Cerebellar nuclear complex (tissue), 1 donor: ENCODE measurements around the gene SH2D3C.

ENCODE experiments used
- DNase-seq, 2 experiments: peaks; one replicate each; lab custom pipeline; 2025; lab: John Stamatoyannopoulos, UW

The SH2D3C gene, protein sequence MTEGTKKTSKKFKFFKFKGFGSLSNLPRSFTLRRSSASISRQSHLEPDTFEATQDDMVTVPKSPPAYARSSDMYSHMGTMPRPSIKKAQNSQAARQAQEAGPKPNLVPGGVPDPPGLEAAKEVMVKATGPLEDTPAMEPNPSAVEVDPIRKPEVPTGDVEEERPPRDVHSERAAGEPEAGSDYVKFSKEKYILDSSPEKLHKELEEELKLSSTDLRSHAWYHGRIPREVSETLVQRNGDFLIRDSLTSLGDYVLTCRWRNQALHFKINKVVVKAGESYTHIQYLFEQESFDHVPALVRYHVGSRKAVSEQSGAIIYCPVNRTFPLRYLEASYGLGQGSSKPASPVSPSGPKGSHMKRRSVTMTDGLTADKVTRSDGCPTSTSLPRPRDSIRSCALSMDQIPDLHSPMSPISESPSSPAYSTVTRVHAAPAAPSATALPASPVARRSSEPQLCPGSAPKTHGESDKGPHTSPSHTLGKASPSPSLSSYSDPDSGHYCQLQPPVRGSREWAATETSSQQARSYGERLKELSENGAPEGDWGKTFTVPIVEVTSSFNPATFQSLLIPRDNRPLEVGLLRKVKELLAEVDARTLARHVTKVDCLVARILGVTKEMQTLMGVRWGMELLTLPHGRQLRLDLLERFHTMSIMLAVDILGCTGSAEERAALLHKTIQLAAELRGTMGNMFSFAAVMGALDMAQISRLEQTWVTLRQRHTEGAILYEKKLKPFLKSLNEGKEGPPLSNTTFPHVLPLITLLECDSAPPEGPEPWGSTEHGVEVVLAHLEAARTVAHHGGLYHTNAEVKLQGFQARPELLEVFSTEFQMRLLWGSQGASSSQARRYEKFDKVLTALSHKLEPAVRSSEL

DNA sequence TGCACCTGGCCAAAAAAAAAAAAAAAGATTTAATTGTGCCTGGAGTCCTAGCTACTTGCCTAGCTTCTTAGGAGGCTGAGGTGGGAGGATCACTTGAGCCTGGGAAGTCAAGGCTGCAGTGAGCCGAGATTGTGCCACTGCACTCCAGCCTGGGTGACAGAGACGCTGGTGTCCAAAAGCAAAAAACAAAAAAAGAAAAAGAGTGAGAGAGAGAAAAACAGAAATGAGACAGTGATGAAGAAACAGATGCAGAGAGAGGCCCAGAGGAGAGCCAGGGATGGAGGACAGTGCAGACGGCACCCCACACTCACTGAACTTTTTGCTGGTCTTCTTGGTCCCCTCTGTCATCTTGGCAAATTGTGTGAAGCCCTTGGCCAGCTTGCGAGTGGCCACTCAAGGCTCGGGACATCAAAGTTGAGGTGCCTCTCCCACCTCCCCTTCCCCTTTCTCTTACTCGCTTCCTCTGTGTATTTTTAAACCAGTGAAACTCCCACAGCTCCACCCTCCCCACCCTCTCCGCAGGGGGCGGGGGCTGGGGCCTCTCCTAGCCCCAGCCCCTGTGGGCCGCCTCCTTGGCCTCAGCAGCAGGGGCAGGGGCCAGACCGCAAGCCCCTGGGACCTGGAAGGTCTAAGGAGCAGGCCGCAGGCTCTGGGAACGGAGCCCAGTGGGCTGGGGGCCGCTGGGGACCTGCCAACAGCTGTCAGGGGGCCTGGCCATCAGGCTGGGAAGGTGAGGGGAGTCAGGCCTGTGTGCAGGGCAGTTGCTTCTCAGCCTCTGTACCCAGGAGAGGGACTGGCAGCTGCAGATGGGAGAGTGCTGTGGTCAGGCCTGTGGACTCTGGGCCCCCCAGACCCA lies at the start of gene SH2D3C:
Gene SH2D3C, minus strand, starts transcription at position 387 of the 856 bp plus-strand sequence. Its CDS starts 39 bp downstream, at position 348.
- DNase-seq = no peak

DNA sequence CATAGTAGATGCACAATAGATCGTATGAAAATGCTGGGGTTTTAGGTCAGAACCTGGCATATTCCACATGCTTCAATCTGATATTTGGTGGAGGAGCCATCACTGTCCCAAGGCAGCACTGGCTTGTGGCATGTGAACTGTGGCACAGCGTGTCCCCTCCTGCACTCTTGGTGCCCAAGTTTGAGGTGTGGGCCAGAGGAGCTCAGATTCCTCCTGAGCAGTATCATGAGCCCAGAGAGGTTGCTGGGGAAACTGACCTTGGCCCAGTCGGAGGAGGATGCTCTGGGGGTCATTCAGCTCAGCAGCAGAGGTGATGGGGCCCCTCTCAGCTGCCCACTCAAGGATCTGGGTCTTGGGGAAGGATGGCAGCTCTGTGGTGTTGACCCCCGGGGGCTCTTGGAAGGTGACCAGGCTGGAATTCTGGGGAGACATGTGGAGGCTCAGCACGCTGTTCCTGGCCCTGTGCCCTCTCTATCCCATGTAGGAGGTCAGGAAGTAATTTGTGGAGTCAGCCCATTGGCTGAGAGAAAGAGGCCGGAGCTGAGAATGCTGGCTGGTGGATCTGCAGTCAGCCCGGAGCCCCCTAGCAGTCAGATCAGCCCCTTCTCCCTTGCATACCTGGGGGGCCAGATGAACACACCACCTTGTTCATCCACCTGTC lies 47.9 kb upstream of the SH2D3C start:
- DNase-seq = no peak

DNA sequence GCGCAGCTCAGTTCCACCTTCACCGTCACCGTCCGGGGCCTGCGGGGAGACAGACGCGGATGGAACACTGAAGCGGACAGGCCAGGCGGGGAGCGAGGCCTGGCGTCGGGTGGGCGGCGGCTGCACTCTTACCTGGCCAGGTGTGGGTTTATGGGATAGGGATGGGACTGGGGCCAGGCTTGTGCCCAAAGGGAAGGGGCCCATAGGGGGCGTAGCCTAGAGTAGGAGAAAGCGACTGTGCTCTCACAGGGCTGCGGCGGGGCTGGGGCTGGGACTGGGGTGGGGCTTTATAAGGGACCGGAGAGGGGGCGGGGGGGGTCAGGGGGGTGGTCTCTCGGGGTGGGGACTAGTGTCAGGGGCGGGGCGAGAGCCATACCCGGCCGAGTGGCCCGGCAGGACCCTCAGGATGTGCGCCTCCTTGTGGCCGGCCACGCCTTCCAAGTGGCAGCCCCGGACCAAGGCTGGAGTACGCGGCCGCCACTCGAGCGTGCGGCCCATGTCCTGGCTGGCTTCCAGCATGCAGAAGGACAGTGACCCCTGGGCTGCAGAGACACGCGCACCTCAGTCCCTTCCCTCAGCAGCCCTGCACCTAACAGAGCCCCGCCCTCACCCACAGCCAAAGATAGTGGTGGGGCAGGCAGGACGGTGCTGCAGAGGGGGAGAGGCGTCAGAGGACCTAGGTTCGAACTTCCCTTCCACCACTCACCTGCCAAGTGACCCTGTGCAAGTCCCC lies 47.0 kb upstream of the SH2D3C start:
- no peak for DNase-seq

DNA sequence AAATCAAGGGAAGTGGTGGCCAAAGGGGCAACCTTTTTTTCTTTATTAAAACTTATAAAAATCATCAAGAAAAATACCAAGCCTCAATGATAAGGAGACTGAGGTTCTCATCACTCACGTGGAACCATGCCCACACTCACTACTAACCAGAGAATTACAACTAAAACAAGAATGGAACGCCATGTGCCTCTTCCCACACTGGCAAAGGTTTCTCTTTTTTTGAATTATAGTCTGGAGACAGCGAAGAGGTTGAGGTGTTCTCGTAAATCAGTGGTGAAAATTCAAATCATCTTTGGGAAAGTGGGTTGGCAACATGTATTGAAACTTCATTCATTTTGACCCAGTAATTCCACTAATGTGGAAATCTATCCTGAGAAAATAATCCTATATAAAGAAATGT lies 43.6 kb upstream of the SH2D3C start:
- no peak for DNase-seq

DNA sequence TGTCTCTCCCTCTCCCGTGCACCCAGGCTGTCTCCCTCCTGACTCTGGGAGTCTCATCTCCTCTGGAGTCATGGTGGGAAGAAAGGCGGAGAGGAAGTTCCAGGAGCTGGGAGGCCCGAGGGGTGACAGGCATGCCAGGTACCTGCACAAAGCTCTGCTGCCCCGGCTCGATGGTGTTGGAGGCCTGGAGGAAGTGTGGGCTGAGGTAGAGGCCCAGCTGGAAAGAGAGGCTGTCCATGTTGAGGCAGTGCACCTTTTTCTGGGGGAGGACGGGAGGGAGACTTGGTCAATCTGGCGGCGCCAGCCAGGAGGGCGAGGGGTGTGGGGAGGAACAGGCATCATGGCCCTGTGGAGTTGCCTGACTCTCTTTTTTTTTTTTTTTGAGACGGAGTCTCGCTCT lies 40.1 kb upstream of the SH2D3C start:
- no peak for DNase-seq

DNA sequence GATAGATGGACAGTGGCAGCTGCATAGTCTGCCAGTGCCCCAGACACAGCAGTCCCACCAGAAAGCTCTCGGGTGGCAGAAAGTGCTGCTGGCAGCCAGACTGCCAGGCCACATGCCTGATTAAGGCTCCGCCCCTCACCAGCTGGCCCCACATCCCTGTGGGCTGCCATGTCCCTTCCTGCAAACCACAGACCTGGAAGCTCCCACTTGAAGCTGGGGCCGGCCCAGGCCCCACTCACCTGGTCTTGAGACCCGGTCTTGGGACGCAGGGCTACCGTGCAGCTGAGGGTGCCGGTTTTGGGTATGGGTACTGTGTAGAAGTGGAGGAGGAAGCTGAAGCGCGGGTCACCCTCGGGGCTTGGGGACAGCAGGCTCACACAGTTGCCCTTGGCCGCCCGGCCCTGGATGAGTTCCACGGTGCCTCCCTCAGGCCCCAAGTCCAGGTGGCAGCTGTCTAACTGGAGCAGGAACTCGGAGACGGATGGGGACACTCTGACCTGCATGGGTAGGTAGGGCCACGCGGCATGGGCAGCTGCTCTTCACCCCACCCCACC lies 39.5 kb upstream of the SH2D3C start:
- DNase-seq = no peak

DNA sequence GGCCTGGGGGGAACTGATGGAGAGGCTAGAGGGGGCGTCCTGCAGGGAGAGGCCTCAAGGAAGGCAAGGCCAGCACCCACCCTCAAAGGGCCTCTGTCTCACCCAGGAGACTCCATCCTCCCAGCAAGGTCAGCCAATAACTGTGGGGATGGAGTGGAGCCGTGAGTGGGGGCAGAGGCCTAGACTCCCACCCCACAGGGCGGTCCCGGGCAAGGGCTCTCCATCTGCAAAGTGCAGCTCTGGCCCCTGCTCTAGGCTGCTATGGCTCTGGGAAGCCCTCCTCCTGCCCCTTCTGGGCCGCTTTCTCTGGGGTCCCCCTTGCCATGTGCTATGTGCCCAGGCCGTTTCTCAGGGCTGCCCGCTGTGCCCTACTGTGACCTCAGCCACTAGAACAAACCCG lies 38.3 kb upstream of the SH2D3C start:
- DNase-seq = no peak

DNA sequence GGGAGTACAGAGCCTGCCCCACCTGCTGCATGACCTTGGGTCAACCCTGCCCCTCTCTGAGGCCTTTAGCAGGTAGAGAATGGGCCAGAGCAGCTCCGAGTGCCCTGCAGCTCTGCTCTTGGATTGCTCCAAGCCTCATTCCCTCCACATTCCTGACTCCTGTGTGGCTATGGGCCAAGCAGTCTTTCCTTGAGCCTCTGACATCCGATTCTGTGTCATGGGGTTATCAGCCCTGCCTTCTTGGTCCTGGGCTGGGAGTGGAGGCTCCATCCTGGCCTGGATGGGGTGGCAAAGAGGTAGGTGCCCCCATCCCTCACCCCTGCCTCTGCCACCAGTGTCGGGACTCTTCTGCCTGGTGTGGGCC lies 37.9 kb upstream of the SH2D3C start:
- DNase-seq = no peak

DNA sequence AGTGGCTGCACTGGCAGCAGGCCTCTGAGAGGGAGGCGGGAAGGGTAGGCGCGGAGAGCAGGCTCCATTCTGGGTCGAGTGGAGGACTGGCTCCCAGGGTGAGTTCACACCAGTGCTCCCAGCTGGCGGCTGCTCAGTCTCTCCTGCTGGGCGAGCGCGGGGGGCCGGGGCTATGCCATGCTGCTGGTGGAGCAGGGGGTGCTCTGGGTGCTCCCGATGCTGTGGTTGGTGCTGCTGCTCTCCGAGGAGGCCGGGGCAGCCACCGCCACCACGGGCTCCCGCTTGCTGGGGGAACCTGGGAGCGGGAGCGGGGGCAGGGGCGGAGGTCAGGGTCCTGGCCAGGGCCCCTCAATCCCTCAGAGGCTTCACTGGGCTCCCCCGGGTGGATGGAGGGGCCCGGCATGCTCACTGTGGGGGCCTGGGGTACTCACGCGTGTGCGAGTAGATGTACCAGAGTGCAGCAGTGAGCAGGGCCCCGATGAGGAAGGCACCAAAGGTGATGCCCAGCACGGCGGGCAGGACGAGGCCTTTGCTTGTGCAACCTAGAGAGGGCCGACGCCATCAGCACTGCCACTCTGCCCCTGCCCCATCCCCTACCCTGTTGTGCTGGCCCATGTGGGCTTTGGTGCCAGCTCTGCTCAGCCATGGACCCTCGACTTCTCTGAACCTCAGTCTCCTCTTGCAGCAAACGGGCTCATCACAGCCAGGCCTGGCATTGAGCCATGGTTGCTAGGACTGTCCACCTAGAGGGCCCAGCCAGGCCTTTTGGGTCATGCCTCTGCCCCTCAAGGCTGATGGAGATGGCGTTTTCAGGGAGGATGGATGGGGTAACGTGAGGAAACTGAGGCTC lies 37.3 kb upstream of the SH2D3C start:
- DNase-seq = no peak

DNA sequence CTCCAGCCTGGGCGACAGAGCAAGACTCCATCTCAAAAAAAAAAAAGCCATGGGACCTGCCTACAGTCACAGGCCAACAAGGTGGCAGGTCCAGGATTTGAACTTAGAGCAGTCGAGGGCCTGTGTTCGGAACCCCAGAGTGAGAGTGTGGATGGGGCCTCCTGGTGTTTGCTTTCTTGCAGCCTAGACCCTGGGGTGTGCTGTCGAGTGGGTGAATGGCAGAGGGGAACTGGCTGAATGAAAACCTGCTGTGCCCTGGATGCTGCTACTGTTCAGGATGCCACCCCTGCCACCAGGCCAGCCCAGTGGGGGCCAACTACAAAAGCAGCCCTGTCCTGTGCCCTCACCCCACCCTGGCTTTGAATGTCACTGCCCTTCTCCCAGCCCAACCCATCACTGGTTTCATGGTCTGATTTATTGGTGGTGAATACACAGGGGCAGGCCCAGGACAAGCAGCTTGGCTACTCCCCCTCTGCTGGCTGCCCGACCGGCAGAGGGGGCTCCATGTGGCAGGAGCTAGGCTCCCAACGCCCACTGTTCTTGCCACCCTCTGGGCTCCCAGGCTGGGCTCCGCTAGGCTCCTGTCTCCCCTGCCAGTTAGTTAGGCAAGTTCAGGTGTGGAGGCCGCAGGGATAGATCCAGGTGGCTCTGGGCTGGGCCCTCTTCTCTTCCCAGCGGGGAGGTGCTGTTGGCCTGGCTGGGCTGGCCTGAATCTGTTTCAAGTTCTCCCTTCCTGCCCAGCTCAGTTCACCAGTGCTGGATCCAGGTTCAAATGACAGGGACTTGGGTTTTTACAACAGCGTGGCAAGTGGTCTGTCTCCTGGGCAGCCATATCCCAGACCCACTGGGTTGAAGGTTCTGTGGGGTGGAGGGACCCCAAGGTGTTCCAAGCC lies 36.4 kb upstream of the SH2D3C start:
- no peak for DNase-seq

DNA sequence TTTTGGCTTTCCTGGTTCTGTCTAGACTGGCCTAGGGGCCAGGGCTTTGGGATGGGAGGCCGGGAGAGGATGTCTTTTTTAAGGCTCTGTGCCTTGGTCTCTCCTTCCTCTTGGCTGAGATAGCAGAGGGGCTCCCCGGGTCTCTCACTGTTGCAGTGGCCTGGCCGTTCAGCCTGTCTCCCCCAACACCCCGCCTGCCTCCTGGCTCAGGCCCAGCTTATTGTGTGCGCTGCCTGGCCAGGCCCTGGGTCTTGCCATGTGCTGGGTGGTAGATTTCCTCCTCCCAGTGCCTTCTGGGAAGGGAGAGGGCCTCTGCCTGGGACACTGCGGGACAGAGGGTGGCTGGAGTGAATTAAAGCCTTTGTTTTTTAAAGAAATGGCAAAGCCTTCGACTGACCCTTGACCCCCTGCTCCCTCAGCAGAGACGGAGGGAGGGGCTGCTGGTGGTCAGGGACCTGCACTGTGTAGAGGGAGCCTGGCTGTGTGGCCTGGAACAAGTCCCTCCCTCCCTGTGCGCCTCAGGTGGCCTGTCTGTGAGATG lies 35.3 kb upstream of the SH2D3C start:
- no peak for DNase-seq

DNA sequence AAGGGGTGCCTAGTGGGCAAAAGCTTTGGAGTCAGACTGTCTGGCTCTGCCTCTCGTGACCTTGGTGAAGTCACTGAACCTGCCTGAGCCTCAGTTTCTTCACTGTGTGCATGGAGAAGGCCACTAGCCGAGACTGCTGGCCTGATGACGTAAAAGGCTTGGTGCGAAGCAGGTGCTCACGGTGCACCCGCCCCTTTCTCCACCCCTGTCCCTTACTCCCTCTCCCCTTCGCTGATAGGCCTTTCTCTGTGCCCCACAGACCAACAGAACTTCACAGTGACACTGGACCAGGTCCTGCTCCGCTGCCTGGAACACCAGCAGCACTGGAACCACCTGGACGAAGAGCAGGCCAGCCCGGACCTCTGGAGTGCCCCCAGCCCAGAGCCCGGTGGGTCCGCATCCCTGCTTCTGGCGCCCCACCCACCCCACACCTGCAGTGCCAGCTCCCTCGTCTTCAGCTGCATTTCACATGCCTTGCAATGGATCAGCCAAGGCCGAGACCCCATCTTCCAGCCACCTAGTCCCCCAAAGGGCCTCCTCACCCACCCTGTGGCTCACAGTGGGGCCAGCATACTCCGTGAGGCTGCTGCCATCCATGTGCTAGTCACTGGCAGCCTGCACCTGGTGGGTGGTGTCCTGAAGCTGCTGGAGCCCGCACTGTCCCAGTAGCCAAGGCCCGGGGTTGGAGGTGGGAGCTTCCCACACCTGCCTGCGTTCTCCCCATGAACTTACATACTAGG lies 34.6 kb upstream of the SH2D3C start:
- DNase-seq = no peak

DNA sequence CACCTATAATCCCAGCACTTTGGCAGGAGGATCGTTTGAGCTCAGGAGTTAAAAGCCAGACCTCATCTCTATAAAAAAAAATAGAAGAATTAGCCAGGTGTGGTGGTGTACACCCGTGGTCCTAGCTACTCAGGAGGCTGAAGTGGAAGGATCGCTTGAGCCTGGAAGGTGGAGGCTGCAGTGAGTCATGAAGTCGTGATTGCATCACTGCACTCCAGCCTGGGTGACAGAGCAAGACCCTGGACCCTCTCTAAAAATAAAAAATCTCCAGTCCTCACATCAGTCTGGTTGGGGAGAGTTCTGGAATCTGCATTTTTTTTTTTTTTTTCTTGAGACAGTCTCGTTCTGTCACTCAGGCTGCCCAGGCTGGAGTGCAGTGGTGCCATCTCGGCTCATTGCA lies 33.5 kb upstream of the SH2D3C start:
- DNase-seq = no peak

DNA sequence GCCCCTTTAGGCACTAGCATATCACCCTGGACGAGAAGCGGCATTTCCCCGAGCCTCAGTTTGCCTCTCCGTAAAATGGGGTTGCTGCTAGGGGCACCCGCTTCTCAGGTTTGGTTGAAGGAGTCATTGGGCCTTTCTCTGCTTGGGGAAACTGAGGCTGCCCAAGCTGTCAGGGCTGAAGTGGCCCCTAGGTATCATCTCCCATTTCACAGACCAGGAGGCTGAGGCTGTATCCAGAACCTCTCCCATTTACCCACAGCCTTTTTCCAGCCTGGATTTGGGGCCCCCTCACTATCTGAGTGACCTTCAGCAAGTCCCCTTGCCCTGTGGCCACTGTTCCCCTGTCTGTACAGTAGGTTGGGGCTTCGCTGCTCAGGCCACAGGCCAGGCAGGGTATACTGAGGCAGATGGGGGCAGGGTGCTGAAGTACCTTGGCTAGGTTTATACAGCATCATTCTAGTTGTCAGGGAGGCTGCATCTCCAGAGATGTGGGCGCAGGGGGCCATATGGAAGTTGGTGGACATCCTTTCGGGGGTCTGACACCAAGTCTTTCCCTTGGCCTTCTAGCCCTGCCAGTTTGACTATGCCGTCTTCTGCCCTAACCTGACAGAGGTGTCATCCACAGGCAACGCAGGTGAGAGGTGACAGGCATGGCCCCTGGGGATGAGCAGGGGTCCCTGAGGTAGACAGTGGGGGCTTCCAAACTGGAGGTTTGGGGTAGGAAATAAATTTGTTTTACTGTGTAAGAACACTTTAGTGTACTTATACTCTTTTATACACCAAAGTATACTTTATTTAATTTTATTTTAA lies 32.1 kb upstream of the SH2D3C start:
- DNase-seq = no peak

DNA sequence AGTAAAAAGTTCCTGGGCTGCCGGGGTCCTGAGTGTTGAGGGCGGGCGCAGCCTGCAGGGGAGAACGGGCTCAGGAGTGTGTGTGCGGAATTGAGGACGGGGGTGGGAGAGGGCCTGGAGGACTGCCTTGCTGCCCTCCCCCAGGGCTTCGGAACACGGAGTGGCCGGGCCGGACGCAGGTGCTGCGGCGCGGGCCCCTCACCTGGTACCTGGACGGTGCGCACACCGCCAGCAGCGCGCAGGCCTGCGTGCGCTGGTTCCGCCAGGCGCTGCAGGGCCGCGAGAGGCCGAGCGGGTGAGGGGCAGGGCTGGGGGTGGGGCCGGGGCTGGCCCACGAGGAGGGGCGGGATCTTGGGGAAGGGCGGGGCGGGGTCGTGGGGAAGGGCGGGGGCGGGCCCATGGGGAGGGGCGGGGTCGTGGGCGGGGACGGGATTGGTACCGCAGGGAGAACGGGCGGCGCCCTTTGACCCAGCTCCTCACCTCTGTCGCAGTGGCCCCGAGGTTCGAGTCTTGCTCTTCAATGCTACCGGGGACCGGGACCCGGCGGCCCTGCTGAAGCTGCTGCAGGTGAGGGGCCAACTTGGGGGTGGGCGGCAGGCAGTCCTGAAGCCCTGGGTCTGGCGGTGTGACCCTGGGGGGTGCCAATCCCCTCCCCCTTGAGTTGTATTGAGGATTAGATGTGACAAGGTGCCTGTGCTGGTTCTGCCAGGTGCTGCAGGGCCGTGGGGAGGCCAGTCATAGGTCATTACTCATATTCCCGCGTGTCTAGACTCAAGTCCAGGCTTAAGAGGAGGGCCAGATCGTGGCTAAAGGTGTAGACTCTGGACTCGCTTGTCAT lies 31.3 kb upstream of the SH2D3C start:
- DNase-seq = no peak

DNA sequence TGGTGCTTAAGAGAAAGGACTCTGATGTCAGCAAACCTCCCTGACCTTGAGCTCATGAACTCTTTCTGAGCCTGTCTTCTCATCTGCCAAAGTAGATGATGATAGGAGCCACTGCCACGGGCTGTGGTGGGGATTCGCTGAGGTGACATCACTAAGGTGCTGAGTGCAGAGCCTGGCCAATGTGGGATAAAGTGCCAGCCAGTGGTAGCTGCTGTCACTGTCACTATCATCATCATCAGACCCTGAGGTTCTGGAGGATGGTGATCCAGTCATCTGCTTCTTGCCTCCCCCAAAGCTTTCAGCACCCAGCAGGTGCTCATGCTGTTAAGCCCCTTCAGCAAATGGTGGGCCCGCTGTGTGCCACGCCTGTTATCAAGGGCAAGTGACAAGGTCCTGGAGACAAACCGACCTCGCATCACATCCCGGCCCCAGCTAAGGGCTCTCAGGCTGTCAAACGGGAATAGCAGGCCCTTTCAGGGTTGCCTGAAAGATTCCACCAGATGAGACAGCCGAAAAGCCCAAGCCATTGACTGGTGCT lies 30.6 kb upstream of the SH2D3C start:
- DNase-seq = no peak
